Measurements from ENCODE around the gene CPED1.
"Not testable (repeated sequence)": the region's sequence is repeated elsewhere in the genome, so short reads cannot be mapped to it uniquely, and the experiment has no call there.

The CPED1 gene

GRCh38 chr7:121300685-121301420 lies 312.3 kb downstream of the CPED1 start:
- Mint-ChIP-seq H3K36me3 (ENCODE audit: low read depth) (no peaks in the 10 kb centered on the region), H3K27ac (no peak overlapping the region), H3K27me3 (peaks cover 9% of the 10 kb centered on the region), H3K9me3 (no peaks in the 10 kb centered on the region), H3K4me3 (no peak overlapping the region), H3K4me1 (ENCODE audit: low read depth) (no peaks in the 10 kb centered on the region)

GRCh38 chr7:121301446-121302213 lies 313.1 kb downstream of the CPED1 start:
- Mint-ChIP-seq H3K36me3 (ENCODE audit: low read depth) (no peaks in the 10 kb centered on the region), H3K27ac (no peak overlapping the region), H3K4me1 (ENCODE audit: low read depth) (peaks cover 6% of the 10 kb centered on the region), H3K9me3 (no peaks in the 10 kb centered on the region), H3K4me3 (no peak overlapping the region), H3K27me3 (peaks cover 13% of the 10 kb centered on the region)

GRCh38 chr7:121302214-121302745 lies 313.8 kb downstream of the CPED1 start:
- no peaks in the 10 kb centered on the region for H3K9me3 Mint-ChIP-seq
- H3K4me3 Mint-ChIP-seq, result no peak overlapping the region
- no peaks in the 10 kb centered on the region for H3K36me3 Mint-ChIP-seq (ENCODE audit: low read depth)
- H3K4me1 Mint-ChIP-seq (ENCODE audit: low read depth), result peaks cover 12% of the 10 kb centered on the region
- H3K27me3 Mint-ChIP-seq, result peaks cover 15% of the 10 kb centered on the region
- H3K27ac Mint-ChIP-seq, result no peak overlapping the region

- H3K9me3 Mint-ChIP-seq, result no peaks in the 10 kb centered on the region
- H3K27ac Mint-ChIP-seq, result no peak overlapping the region
- H3K4me1 Mint-ChIP-seq (ENCODE audit: low read depth), result peaks cover 14% of the 10 kb centered on the region
- H3K4me3 Mint-ChIP-seq, result no peak overlapping the region
- H3K36me3 Mint-ChIP-seq (ENCODE audit: low read depth), result no peaks in the 10 kb centered on the region
- peaks cover 22% of the 10 kb centered on the region for H3K27me3 Mint-ChIP-seq
Measured at GRCh38 chr7:121303422-121304101, 315.1 kb downstream of the CPED1 start.

GRCh38 chr7:121304102-121304658 lies 315.7 kb downstream of the CPED1 start:
- Mint-ChIP-seq H3K4me1 (ENCODE audit: low read depth) (peaks cover 14% of the 10 kb centered on the region), H3K36me3 (ENCODE audit: low read depth) (no peaks in the 10 kb centered on the region), H3K27me3 (peaks cover 26% of the 10 kb centered on the region), H3K4me3 (no peak overlapping the region), H3K9me3 (no peaks in the 10 kb centered on the region), H3K27ac (no peak overlapping the region)

- no peak overlapping the region for H3K4me3 Mint-ChIP-seq
- peaks cover 26% of the 10 kb centered on the region for H3K27me3 Mint-ChIP-seq
- H3K4me1 Mint-ChIP-seq (ENCODE audit: low read depth), result peaks cover 14% of the 10 kb centered on the region
- H3K9me3 Mint-ChIP-seq, result peaks cover 4% of the 10 kb centered on the region
- no peaks in the 10 kb centered on the region for H3K36me3 Mint-ChIP-seq (ENCODE audit: low read depth)
- no peak overlapping the region for H3K27ac Mint-ChIP-seq
Measured at GRCh38 chr7:121305109-121305508, 316.6 kb downstream of the CPED1 start.

GRCh38 chr7:121306565-121306964 lies 318.1 kb downstream of the CPED1 start:
- Mint-ChIP-seq H3K4me3 (no peak overlapping the region), H3K9me3 (peaks cover 9% of the 10 kb centered on the region), H3K36me3 (ENCODE audit: low read depth) (no peaks in the 10 kb centered on the region), H3K4me1 (ENCODE audit: low read depth) (peaks cover 14% of the 10 kb centered on the region), H3K27ac (peak overlapping the region; percentile 65), H3K27me3 (peaks cover 32% of the 10 kb centered on the region)

- H3K36me3 Mint-ChIP-seq (ENCODE audit: low read depth), result no peaks in the 10 kb centered on the region
- peaks cover 14% of the 10 kb centered on the region for H3K4me1 Mint-ChIP-seq (ENCODE audit: low read depth)
- H3K27me3 Mint-ChIP-seq, result peaks cover 32% of the 10 kb centered on the region
- no peak overlapping the region for H3K27ac Mint-ChIP-seq
- H3K4me3 Mint-ChIP-seq, result no peak overlapping the region
- H3K9me3 Mint-ChIP-seq, result peaks cover 9% of the 10 kb centered on the region
Measured at GRCh38 chr7:121307021-121307574, 318.6 kb downstream of the CPED1 start.

GRCh38 chr7:121313220-121313792 lies 324.8 kb downstream of the CPED1 start:
- Mint-ChIP-seq H3K36me3 (ENCODE audit: low read depth) (no peaks in the 10 kb centered on the region), H3K27ac (no peak overlapping the region), H3K4me1 (ENCODE audit: low read depth) (peaks cover 10% of the 10 kb centered on the region), H3K27me3 (peaks cover 35% of the 10 kb centered on the region), H3K9me3 (peaks cover 9% of the 10 kb centered on the region), H3K4me3 (no peak overlapping the region)

- H3K27ac Mint-ChIP-seq, result no peak overlapping the region
- peaks cover 29% of the 10 kb centered on the region for H3K27me3 Mint-ChIP-seq
- peaks cover 9% of the 10 kb centered on the region for H3K9me3 Mint-ChIP-seq
- peaks cover 10% of the 10 kb centered on the region for H3K4me1 Mint-ChIP-seq (ENCODE audit: low read depth)
- H3K36me3 Mint-ChIP-seq (ENCODE audit: low read depth), result no peaks in the 10 kb centered on the region
- H3K4me3 Mint-ChIP-seq, result no peak overlapping the region
Measured at GRCh38 chr7:121313793-121314676, 325.5 kb downstream of the CPED1 start.

GRCh38 chr7:121315170-121315569 lies 326.7 kb downstream of the CPED1 start:
- not testable (repeated sequence) for H3K4me3 Mint-ChIP-seq; H3K9me3 Mint-ChIP-seq; H3K36me3 Mint-ChIP-seq (ENCODE audit: low read depth); H3K27ac Mint-ChIP-seq
- peaks cover 29% of the 10 kb centered on the region for H3K27me3 Mint-ChIP-seq
- H3K4me1 Mint-ChIP-seq (ENCODE audit: low read depth), result peaks cover 10% of the 10 kb centered on the region

- Mint-ChIP-seq H3K4me1 (ENCODE audit: low read depth) (no peaks in the 10 kb centered on the region), H3K27me3 (peaks cover 30% of the 10 kb centered on the region), H3K36me3 (ENCODE audit: low read depth) (no peaks in the 10 kb centered on the region), H3K27ac (no peak overlapping the region), H3K9me3 (no peaks in the 10 kb centered on the region), H3K4me3 (no peak overlapping the region)
Measured at GRCh38 chr7:121322460-121322859, 333.9 kb downstream of the CPED1 start.

- no peak overlapping the region for H3K4me3 Mint-ChIP-seq
- H3K36me3 Mint-ChIP-seq (ENCODE audit: low read depth), result no peaks in the 10 kb centered on the region
- peaks cover 43% of the 10 kb centered on the region for H3K27me3 Mint-ChIP-seq
- no peak overlapping the region for H3K27ac Mint-ChIP-seq
- H3K4me1 Mint-ChIP-seq (ENCODE audit: low read depth), result peaks cover 8% of the 10 kb centered on the region
- no peaks in the 10 kb centered on the region for H3K9me3 Mint-ChIP-seq
Measured at GRCh38 chr7:121323515-121324302, 335.2 kb downstream of the CPED1 start.

All from stimulated activated naive CD8-positive, alpha-beta T cell treated with anti-CD3 and anti-CD28 coated beads, Interleukin-15, Interleukin-2, amounts not matched to agents 100 ng/mL and 50 ng/mL, for 24 hours (primary cell).